HepG2 (cell line): ENCODE measurements around the gene C7orf57. TPM values are rescaled to one million over a fixed set of nuclear protein-coding genes. Genes with fewer than 3 reads are reported as not detected.

Experiments
- AHR ChIP-seq: IDR thresholded peaks from 2 replicates; pipeline ENCODE4 v1.6.1; 2018; ENCODE audit warnings: missing genetic modification reagents, missing compliant biosample characterization
- FOXK1 ChIP-seq: sonication (generic); formaldehyde crosslinking; IDR thresholded peaks from 2 replicates; pipeline ENCODE4 v1.4.0; 2020; ENCODE audit warnings: low read depth, missing genetic modification reagents, borderline replicate concordance
- FOXO1 ChIP-seq: sonication (generic); formaldehyde crosslinking; IDR thresholded peaks from 2 replicates; pipeline ENCODE4 v1.4.0; 2020; ENCODE audit warnings: missing genetic modification reagents
- FUBP1 ChIP-seq: sonication (generic); formaldehyde crosslinking; IDR thresholded peaks from 2 replicates; pipeline ENCODE4 v1.5.1; 2020; ENCODE audit warnings: missing genetic modification reagents, mild to moderate bottlenecking, borderline replicate concordance
- GABPA ChIP-seq, 2 experiments: IDR thresholded peaks; 2 replicates each; pipeline ENCODE4 v1.6.1; 2011 to 2016; ENCODE audit warnings: low read depth in 2 of 2, low read length in 1 of 2, missing biosample characterization in 1 of 2, missing genetic modification characterization in 1 of 2
- HOMEZ ChIP-seq: IDR thresholded peaks from 2 replicates; pipeline ENCODE4 v1.6.1; 2016; ENCODE audit warnings: low read depth
- MXI1 ChIP-seq: IDR thresholded peaks from 3 replicates; pipeline ENCODE4 v1.6.1; 2012; ENCODE audit warnings: low read depth, low read length, inconsistent platforms, borderline replicate concordance
- NFIB ChIP-seq: sonication (generic); formaldehyde crosslinking; IDR thresholded peaks from 2 replicates; pipeline ENCODE4 v1.9.0; 2021; ENCODE audit warnings: missing genetic modification reagents, mild to moderate bottlenecking, borderline replicate concordance
- REXO4 ChIP-seq: sonication (generic); formaldehyde crosslinking; IDR thresholded peaks from 2 replicates; pipeline ENCODE4 v1.8.0; 2022; ENCODE audit warnings: missing genetic modification reagents, mild to moderate bottlenecking, borderline replicate concordance
- ZBTB2 ChIP-seq: sonication (generic); formaldehyde crosslinking; IDR thresholded peaks from 2 replicates; pipeline ENCODE4 v1.8.0; 2022; ENCODE audit warnings: low read depth, missing genetic modification reagents
- ZNF234 ChIP-seq: sonication (generic); formaldehyde crosslinking; conservative IDR thresholded peaks from 2 replicates; pipeline ENCODE4 v1.5.1; 2020; ENCODE audit warnings: mild to moderate bottlenecking, missing genetic modification reagents
- ZNF263 ChIP-seq: sonication (generic); formaldehyde crosslinking; IDR thresholded peaks from 2 replicates; pipeline ENCODE4 v1.4.0; 2020; ENCODE audit warnings: missing genetic modification reagents
- ZNF512 ChIP-seq: sonication (generic); formaldehyde crosslinking; IDR thresholded peaks from 2 replicates; pipeline ENCODE4 v1.4.0; 2020; ENCODE audit warnings: mild to moderate bottlenecking, missing genetic modification reagents
- ZNF547 ChIP-seq: sonication (generic); formaldehyde crosslinking; IDR thresholded peaks from 2 replicates; pipeline ENCODE4 v1.5.1; 2020; ENCODE audit warnings: mild to moderate bottlenecking, missing genetic modification reagents
- ZNF605 ChIP-seq: sonication (generic); formaldehyde crosslinking; IDR thresholded peaks from 2 replicates; pipeline ENCODE4 v1.8.0; 2022; ENCODE audit warnings: mild to moderate bottlenecking, missing genetic modification reagents
- ZNF674 ChIP-seq: sonication (generic); formaldehyde crosslinking; IDR thresholded peaks from 2 replicates; pipeline ENCODE4 v1.5.0; 2020; ENCODE audit warnings: low read depth, mild to moderate bottlenecking, missing genetic modification reagents
- ZNF737 ChIP-seq: sonication (generic); formaldehyde crosslinking; IDR thresholded peaks from 2 replicates; pipeline ENCODE4 v1.5.0; 2020; ENCODE audit warnings: missing genetic modification reagents, mild to moderate bottlenecking, borderline replicate concordance
- polyA plus RNA-seq, 8 experiments: library from polyadenylated mRNA; depleted of rRNA in 3 of 8; stranded (reverse) in 7 of 8; unstranded in 1 of 8; fragments of >200 nt; fragmentation: Illumina TruSeq in 4 of 8; extraction: Trizol in 4 of 8; gene quantifications; 2 replicates each; pipeline versions ENCODE4 v1.2.1 to v1.2.3, GENCODE V29; 2011 to 2016; ENCODE audit warnings: low read depth in 4 of 8, missing spikeins in 1 of 8, mixed read lengths in 1 of 8; ENCODE audit not compliant: insufficient read depth in 1 of 8
- total RNA-seq, 5 experiments: library from RNA; depleted of rRNA; stranded (reverse); fragments of >200 nt; fragmentation: Illumina TruSeq; extraction: Trizol; gene quantifications; 2 replicates each; pipeline ENCODE4 v1.2.3, GENCODE V29; 2016; ENCODE audit warnings: low read depth in 1 of 5

The C7orf57 gene
- total and polyA plus RNA-seq, 2 of the 13 experiments (the other 11 are each of a cell fraction or from before 2014, with no cell fraction given): not detected

- TF ChIP-seq ZNF737: no peak
- TF ChIP-seq AHR (CRISPR knock-in tag): no peak
- no peak for TF ChIP-seq ZNF512 (CRISPR knock-in tag)
- TF ChIP-seq ZNF263 (CRISPR knock-in tag): peak; percentile 81; the same call in 1 of the 2 replicates
- no peak for TF ChIP-seq HOMEZ (CRISPR knock-in tag)
- TF ChIP-seq MXI1: no peak
- no peak for TF ChIP-seq REXO4 (CRISPR knock-in tag)
- TF ChIP-seq FUBP1: no peak
- TF ChIP-seq GABPA (IDR thresholded peaks at IDR 0.05; ENCODE audit: low read depth, low read length): no peak
- TF ChIP-seq GABPA (CRISPR knock-in tag; IDR thresholded peaks at IDR 0.05; ENCODE audit: low read depth): no peak
- no peak for TF ChIP-seq ZNF674 (CRISPR knock-in tag)
- no peak for TF ChIP-seq ZNF234
- peak; percentile 61; the same call in 1 of the 2 replicates for TF ChIP-seq ZNF547 (CRISPR knock-in tag)
- TF ChIP-seq ZBTB2 (CRISPR knock-in tag): no peak
- no peak for TF ChIP-seq ZNF605 (CRISPR knock-in tag)
- no peak for TF ChIP-seq FOXK1
- TF ChIP-seq NFIB (CRISPR knock-in tag): no peak
- no peak for TF ChIP-seq FOXO1 (CRISPR knock-in tag)
These were observed 54.0 kb downstream of the C7orf57 start, which contains the start of gene UPP1 (continued) for GRCh38 chr7:48089046-48090003.
